ENCODE data around the gene PLXDC2.
"Not testable (repeated sequence)": the region's sequence is repeated elsewhere in the genome, so short reads cannot be mapped to it uniquely, and the experiment has no call there.

The PLXDC2 gene

DNA sequence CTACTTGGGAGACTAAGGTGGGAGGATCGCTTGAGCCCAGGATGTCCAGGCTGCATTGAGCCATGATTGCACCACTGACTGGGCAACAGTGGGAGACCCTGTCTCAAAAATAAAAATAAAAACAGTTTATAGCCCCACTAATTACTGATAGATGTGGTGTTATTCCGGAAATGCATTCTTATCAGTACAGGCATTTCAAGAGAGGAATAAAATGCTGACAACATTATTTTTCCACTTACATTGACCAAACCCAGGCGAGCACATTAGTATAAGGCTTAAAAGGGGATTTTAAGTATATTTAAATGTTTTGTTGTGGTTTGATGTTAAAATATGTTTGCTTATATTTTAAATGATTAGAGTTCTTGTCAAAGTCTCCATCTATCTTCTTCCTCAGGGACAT lies 359.5 kb downstream of the PLXDC2 start:
- H3K27me3 ChIP-seq (ENCODE audit: control insufficient read depth, insufficient read depth, low read length), result no peaks in the 10 kb centered on the region
- H2AFZ ChIP-seq, result no peak overlapping the region
- no peak overlapping the region for H3K4me3 ChIP-seq (ENCODE audit: low read depth, low read length)
- no peaks in the 10 kb centered on the region for H3K9me3 ChIP-seq (ENCODE audit: control insufficient read depth, low read length)
- TF ChIP-seq, protein P1, sequence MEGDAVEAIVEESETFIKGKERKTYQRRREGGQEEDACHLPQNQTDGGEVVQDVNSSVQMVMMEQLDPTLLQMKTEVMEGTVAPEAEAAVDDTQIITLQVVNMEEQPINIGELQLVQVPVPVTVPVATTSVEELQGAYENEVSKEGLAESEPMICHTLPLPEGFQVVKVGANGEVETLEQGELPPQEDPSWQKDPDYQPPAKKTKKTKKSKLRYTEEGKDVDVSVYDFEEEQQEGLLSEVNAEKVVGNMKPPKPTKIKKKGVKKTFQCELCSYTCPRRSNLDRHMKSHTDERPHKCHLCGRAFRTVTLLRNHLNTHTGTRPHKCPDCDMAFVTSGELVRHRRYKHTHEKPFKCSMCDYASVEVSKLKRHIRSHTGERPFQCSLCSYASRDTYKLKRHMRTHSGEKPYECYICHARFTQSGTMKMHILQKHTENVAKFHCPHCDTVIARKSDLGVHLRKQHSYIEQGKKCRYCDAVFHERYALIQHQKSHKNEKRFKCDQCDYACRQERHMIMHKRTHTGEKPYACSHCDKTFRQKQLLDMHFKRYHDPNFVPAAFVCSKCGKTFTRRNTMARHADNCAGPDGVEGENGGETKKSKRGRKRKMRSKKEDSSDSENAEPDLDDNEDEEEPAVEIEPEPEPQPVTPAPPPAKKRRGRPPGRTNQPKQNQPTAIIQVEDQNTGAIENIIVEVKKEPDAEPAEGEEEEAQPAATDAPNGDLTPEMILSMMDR (IDR thresholded peaks at IDR 0.05), result no peak
- H3K4me2 ChIP-seq (ENCODE audit: low read length), result no peak overlapping the region
- H3K9ac ChIP-seq, result no peak overlapping the region
- no peak overlapping the region for H3K27ac ChIP-seq
- no peaks in the 10 kb centered on the region for H3K79me2 ChIP-seq
- no peaks in the 10 kb centered on the region for H3K36me3 ChIP-seq (ENCODE audit: control insufficient read depth, insufficient read depth, low read length)
- H3K4me1 ChIP-seq, result no peaks in the 10 kb centered on the region

DNA sequence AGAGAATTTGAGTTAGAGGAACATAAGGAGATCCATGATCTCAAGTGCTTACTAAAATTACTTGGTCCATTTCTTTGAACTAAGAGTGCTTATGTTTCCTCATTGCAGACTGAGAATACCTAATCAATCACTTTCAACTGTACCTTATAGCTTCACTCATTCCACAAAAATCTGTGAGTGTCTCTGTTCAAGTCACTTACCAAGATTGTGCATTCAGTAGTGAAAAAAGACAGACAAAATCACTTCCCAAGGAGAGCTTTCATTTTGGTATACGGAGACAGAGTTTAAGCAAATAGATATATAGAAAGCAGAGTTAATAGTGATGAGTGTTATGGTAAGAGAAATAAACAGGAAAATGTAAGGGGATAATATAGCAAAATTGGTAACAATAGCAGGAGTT lies 364.5 kb downstream of the PLXDC2 start:
- TF ChIP-seq, protein P1 (IDR thresholded peaks at IDR 0.05), result no peak
- H3K4me3 ChIP-seq (ENCODE audit: low read depth, low read length), result no peak overlapping the region
- H3K4me2 ChIP-seq (ENCODE audit: low read length), result no peak overlapping the region
- no peak overlapping the region for H2AFZ ChIP-seq
- H3K4me1 ChIP-seq, result peaks cover 2% of the 10 kb centered on the region
- no peaks in the 10 kb centered on the region for H3K79me2 ChIP-seq
- no peaks in the 10 kb centered on the region for H3K36me3 ChIP-seq (ENCODE audit: control insufficient read depth, insufficient read depth, low read length)
- no peak overlapping the region for H3K9ac ChIP-seq
- no peak overlapping the region for H3K27ac ChIP-seq
- H3K27me3 ChIP-seq (ENCODE audit: control insufficient read depth, insufficient read depth, low read length), result no peaks in the 10 kb centered on the region
- no peaks in the 10 kb centered on the region for H3K9me3 ChIP-seq (ENCODE audit: control insufficient read depth, low read length)

DNA sequence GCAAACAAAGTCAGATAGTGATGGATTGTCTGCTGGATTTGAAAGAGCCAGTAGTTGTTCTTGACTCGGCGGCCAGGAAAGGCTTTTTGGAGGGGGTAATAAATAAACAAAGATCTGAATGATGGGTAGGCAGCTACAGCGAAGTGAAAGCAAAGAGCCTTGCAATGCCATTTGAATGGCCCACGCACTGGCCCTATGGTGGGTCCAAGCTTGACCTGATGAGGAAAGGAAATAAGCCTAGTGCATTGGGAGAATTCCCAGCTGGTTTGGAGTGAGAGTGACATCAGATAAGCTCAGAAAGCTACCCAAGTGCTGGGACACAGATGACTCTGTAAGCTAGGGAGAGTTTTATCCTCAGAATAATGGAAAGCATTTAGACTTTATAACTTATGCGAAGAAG lies 365.2 kb downstream of the PLXDC2 start:
- TF ChIP-seq, protein P1 (IDR thresholded peaks at IDR 0.05), result no peak
- Histone ChIP-seq H3K79me2 (no peaks in the 10 kb centered on the region), H2AFZ (no peak overlapping the region), H3K27me3 (ENCODE audit: control insufficient read depth, insufficient read depth, low read length) (no peaks in the 10 kb centered on the region), H3K4me1 (peaks cover 2% of the 10 kb centered on the region), H3K27ac (no peak overlapping the region), H3K9ac (no peak overlapping the region), H3K4me2 (ENCODE audit: low read length) (no peak overlapping the region), H3K4me3 (ENCODE audit: low read depth, low read length) (no peak overlapping the region), H3K9me3 (ENCODE audit: control insufficient read depth, low read length) (no peaks in the 10 kb centered on the region), H3K36me3 (ENCODE audit: control insufficient read depth, insufficient read depth, low read length) (no peaks in the 10 kb centered on the region)

DNA sequence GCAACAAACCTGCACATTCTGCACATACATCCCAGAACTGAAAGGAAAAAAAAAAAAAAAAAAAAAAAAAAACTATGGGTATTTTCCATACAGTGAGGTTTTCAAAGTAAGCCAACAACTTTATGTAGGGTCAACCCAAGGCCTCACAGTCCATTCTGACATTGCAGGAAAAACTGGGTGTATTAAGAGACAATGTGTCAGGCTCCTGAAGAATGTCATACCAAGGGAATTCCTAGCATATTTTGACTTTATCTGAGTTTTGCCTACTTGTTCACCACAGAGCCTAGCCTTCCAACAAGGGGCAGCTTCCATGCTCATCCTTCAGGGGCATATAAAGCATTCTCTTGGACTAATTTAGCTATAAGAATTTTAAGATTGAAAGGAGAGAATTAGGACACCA lies 368.9 kb downstream of the PLXDC2 start:
- no peak overlapping the region for H3K27ac ChIP-seq
- H2AFZ ChIP-seq, result no peak overlapping the region
- H3K27me3 ChIP-seq (ENCODE audit: control insufficient read depth, insufficient read depth, low read length), result no peaks in the 10 kb centered on the region
- H3K9me3 ChIP-seq (ENCODE audit: control insufficient read depth, low read length), result no peaks in the 10 kb centered on the region
- H3K4me2 ChIP-seq (ENCODE audit: low read length), result no peak overlapping the region
- no peaks in the 10 kb centered on the region for H3K79me2 ChIP-seq
- H3K9ac ChIP-seq, result no peak overlapping the region
- H3K4me1 ChIP-seq, result peaks cover 2% of the 10 kb centered on the region
- H3K4me3 ChIP-seq (ENCODE audit: low read depth, low read length), result no peak overlapping the region
- TF ChIP-seq, protein P1 (IDR thresholded peaks at IDR 0.05), result no peak
- no peaks in the 10 kb centered on the region for H3K36me3 ChIP-seq (ENCODE audit: control insufficient read depth, insufficient read depth, low read length)

DNA sequence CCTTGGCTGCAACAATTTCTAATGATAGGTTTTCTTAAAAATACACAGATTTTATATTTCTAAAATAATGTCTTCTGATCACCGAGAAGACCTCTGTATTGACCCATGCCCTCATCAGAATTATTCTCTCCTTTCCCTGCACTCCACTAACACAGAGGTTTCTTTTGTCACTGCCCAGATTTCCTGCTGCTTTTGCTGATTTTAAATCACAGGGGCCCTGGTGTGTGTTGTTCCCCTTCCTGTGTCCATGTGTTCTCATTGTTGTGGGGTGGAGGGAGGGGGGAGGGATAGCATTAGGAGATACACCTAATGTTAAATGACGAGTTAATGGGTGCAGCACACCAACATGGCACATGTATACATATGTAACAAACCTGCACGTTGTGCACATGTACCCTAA lies 375.2 kb downstream of the PLXDC2 start:
- not testable (repeated sequence) for H3K4me1 ChIP-seq; H3K9ac ChIP-seq; H3K4me3 ChIP-seq (ENCODE audit: low read depth, low read length); H3K9me3 ChIP-seq (ENCODE audit: control insufficient read depth, low read length); H3K27ac ChIP-seq; H2AFZ ChIP-seq; H3K27me3 ChIP-seq (ENCODE audit: control insufficient read depth, insufficient read depth, low read length); H3K36me3 ChIP-seq (ENCODE audit: control insufficient read depth, insufficient read depth, low read length); H3K4me2 ChIP-seq (ENCODE audit: low read length); H3K79me2 ChIP-seq

Measured in parathyroid adenoma (tissue), 2 donors.